HepG2 (cell line): ENCODE data around the gene KLHL11. TPM values are rescaled to one million over a fixed set of nuclear protein-coding genes. Genes with fewer than 3 reads are reported as not detected.

Experiments used
- ATF6 ChIP-seq: sonication (generic); formaldehyde crosslinking; conservative IDR thresholded peaks from 2 replicates; pipeline ENCODE4 v1.4.0; 2020; ENCODE audit warnings: missing genetic modification reagents
- CREB3 ChIP-seq: sonication (generic); formaldehyde crosslinking; IDR thresholded peaks from 2 replicates; pipeline ENCODE4 v1.5.0; 2020; ENCODE audit warnings: missing genetic modification reagents
- FOXO4 ChIP-seq: sonication (generic); formaldehyde crosslinking; conservative IDR thresholded peaks from 2 replicates; pipeline ENCODE4 v1.8.1; 2023; ENCODE audit warnings: missing genetic modification reagents
- FUBP1 ChIP-seq: sonication (generic); formaldehyde crosslinking; IDR thresholded peaks from 2 replicates; pipeline ENCODE4 v1.5.1; 2020; ENCODE audit warnings: missing genetic modification reagents, mild to moderate bottlenecking, borderline replicate concordance
- HNF1B ChIP-seq: sonication (generic); formaldehyde crosslinking; IDR thresholded peaks from 2 replicates; pipeline ENCODE4 v1.5.1; 2020; ENCODE audit warnings: mild to moderate bottlenecking, moderate library complexity, missing genetic modification reagents
- JUNB ChIP-seq: sonication (generic); formaldehyde crosslinking; IDR thresholded peaks from 2 replicates; pipeline ENCODE4 v1.8.0; 2022; ENCODE audit warnings: missing genetic modification reagents, mild to moderate bottlenecking, borderline replicate concordance
- MIER3 ChIP-seq: IDR thresholded peaks from 2 replicates; pipeline ENCODE4 v1.6.1; 2016; ENCODE audit warnings: missing compliant biosample characterization, borderline replicate concordance
- MNT ChIP-seq: fragments of 450-650 bp; IDR thresholded peaks from 2 replicates; pipeline ENCODE4 v1.6.1; 2016
- PHF20 ChIP-seq: sonication (generic); formaldehyde crosslinking; IDR thresholded peaks from 2 replicates; pipeline ENCODE4 v1.5.0; 2020; ENCODE audit warnings: mild to moderate bottlenecking, missing genetic modification reagents
- PHF5A ChIP-seq: IDR thresholded peaks from one replicate; pipeline ENCODE4 v1.6.1; 2018; ENCODE audit warnings: low read depth, missing genetic modification reagents; ENCODE audit not compliant: unreplicated experiment
- PPARG ChIP-seq: conservative IDR thresholded peaks from 2 replicates; pipeline ENCODE4 v1.6.1; 2016; ENCODE audit warnings: missing biosample characterization, missing genetic modification reagents
- RARA ChIP-seq: IDR thresholded peaks from 2 replicates; pipeline ENCODE4 v1.6.1; 2016; ENCODE audit warnings: missing genetic modification reagents, missing compliant biosample characterization
- RNF2 ChIP-seq: fragments of 450-650 bp; conservative IDR thresholded peaks from 2 replicates; pipeline ENCODE4 v1.6.1; 2016; ENCODE audit warnings: low read depth
- ZNF121 ChIP-seq: sonication (generic); formaldehyde crosslinking; IDR thresholded peaks from 2 replicates; pipeline ENCODE4 v1.5.0; 2020; ENCODE audit warnings: mild to moderate bottlenecking, missing genetic modification reagents
- ZNF264 ChIP-seq: sonication (generic); formaldehyde crosslinking; IDR thresholded peaks from 2 replicates; pipeline ENCODE4 v1.4.0; 2020; ENCODE audit warnings: missing genetic modification reagents
- ZNF34 ChIP-seq: sonication (generic); formaldehyde crosslinking; IDR thresholded peaks from 2 replicates; pipeline ENCODE4 v1.4.0; 2020; ENCODE audit warnings: mild to moderate bottlenecking, missing genetic modification reagents, borderline replicate concordance
- ZNF605 ChIP-seq: sonication (generic); formaldehyde crosslinking; IDR thresholded peaks from 2 replicates; pipeline ENCODE4 v1.8.0; 2022; ENCODE audit warnings: mild to moderate bottlenecking, missing genetic modification reagents
- polyA plus RNA-seq, 8 experiments: library from polyadenylated mRNA; depleted of rRNA in 3 of 8; stranded (reverse) in 7 of 8; unstranded in 1 of 8; fragments of >200 nt; fragmentation: Illumina TruSeq in 4 of 8; extraction: Trizol in 4 of 8; gene quantifications; 2 replicates each; pipeline versions ENCODE4 v1.2.1 to v1.2.3, GENCODE V29; 2011 to 2016; ENCODE audit warnings: low read depth in 4 of 8, missing spikeins in 1 of 8, mixed read lengths in 1 of 8; ENCODE audit not compliant: insufficient read depth in 1 of 8
- total RNA-seq, 5 experiments: library from RNA; depleted of rRNA; stranded (reverse); fragments of >200 nt; fragmentation: Illumina TruSeq; extraction: Trizol; gene quantifications; 2 replicates each; pipeline ENCODE4 v1.2.3, GENCODE V29; 2016; ENCODE audit warnings: low read depth in 1 of 5

Gene KLHL11
- total and polyA plus RNA-seq, 2 of the 13 experiments (the other 11 are each of a cell fraction or from before 2014, with no cell fraction given), result 7.7 to 27.5 TPM

GRCh38 chr17:41907633-41908539, 42.7 kb upstream of the KLHL11 start (continued):
- no peak for TF ChIP-seq CREB3 (CRISPR knock-in tag)
- TF ChIP-seq RARA (CRISPR knock-in tag), result peak; percentile 86
- peak; percentile 89 for TF ChIP-seq ZNF264 (CRISPR knock-in tag)
- 0 out of 2 replicates have a peak, but pooled peaks have one; percentile 45 for TF ChIP-seq ZNF34 (CRISPR knock-in tag)
- 0 out of 2 replicates have a peak, but pooled peaks have one; percentile 33 for TF ChIP-seq ATF6 (CRISPR knock-in tag)
- peak; percentile 72 for TF ChIP-seq PPARG (CRISPR knock-in tag)
- peak; percentile 87 for TF ChIP-seq PHF5A (CRISPR knock-in tag)
- TF ChIP-seq HNF1B (CRISPR knock-in tag), result peak; percentile 100
- no peak for TF ChIP-seq PHF20 (CRISPR knock-in tag)
- TF ChIP-seq FOXO4 (CRISPR knock-in tag), result 0 out of 2 replicates have a peak, but pooled peaks have one; percentile 28
- no peak; the same call in 1 of the 2 replicates for TF ChIP-seq FUBP1 (CRISPR knock-in tag)
- peak; percentile 39; the same call in 1 of the 2 replicates for TF ChIP-seq ZNF121
- TF ChIP-seq MIER3 (CRISPR knock-in tag), result peak; percentile 78; the same call in 1 of the 2 replicates
- no peak for TF ChIP-seq RNF2
- no peak for TF ChIP-seq JUNB (CRISPR knock-in tag)
- TF ChIP-seq MNT, result peak; percentile 43; the same call in 1 of the 2 replicates
- TF ChIP-seq ZNF605 (CRISPR knock-in tag), result no peak; the same call in 1 of the 2 replicates
